GM12878 (cell line): Measurements from ENCODE around the gene NKX1-2. TPM values are rescaled to one million over a fixed set of nuclear protein-coding genes. Genes with fewer than 3 reads are reported as not detected.

Experiments
- ATAC-seq: fragments of 200-7000 bp; cut with Tn5 transposase; 3 replicates; pipeline ENCODE4 v1.9.1; 2020; ENCODE audit warnings: mild to moderate bottlenecking, moderate library complexity
- BruUV-seq: library from RNA; stranded (reverse); fragments of 400-500 nt; replicated peaks from 2 replicates; lab custom pipeline; 2021; lab: Mats Ljungman, UMichigan
- CTCF ChIA-PET: fragments of 300-600 bp; sonication (Branson Sonifier 250); formaldehyde crosslinking; extraction: SDS; loops from one replicate; lab custom pipeline; 2021; ENCODE audit warnings: inconsistent platforms; lab: Yijun Ruan, JAX
- POLR2A ChIA-PET: fragments of 350-600 bp; formaldehyde crosslinking; extraction: SDS; loops from one replicate; lab custom pipeline; 2021; ENCODE audit warnings: inconsistent platforms; lab: Charles Lee
- RAD21 ChIA-PET: fragments of 300-600 bp; sonication (Branson Sonifier 250); formaldehyde crosslinking; loops from one replicate; lab custom pipeline; 2023; ENCODE audit warnings: antibody characterized with exemption; ENCODE audit not compliant: unreplicated experiment; lab: Charles Lee
- SMC1A ChIA-PET: fragments of 300-600 bp; sonication (Branson Sonifier 250); formaldehyde crosslinking; loops from one replicate; lab custom pipeline; 2023; ENCODE audit not compliant: unreplicated experiment, uncharacterized antibody; lab: Charles Lee
- DNase-seq: peaks from one replicate; pipeline ENCODE4 v3.0.0-alpha.2; 2011; ENCODE audit warnings: low read depth, low spot score
- FAIRE-seq: peaks from 3 replicates; lab custom pipeline; 2011; peaks lifted over from hg19 to GRCh38; lab: Jason Lieb, UNC
- H2AFZ ChIP-seq: 2 replicates; pipeline ENCODE4 v1.6.0; 2011; ENCODE audit warnings: low read depth, low read length, control low read depth; ENCODE audit not compliant: control insufficient read depth
- H3K27ac ChIP-seq: 2 replicates; pipeline ENCODE4 v1.5.1; 2011; ENCODE audit warnings: control low read depth; ENCODE audit not compliant: control insufficient read depth, insufficient read depth
- H3K27me3 ChIP-seq, 2 experiments: replicated peaks in 1 of 2; 2 replicates each; pipeline versions ENCODE4 v1.6.0 to v1.6.1; 2011; ENCODE audit warnings: low read length in 1 of 2; ENCODE audit not compliant: control insufficient read depth in 2 of 2, insufficient read depth in 2 of 2
- H3K36me3 ChIP-seq, 2 experiments: 2 replicates each; pipeline ENCODE4 v1.5.1; 2011; ENCODE audit warnings: low read length in 1 of 2; ENCODE audit not compliant: control insufficient read depth in 2 of 2, insufficient read depth in 2 of 2
- H3K4me1 ChIP-seq: 2 replicates; pipeline ENCODE4 v1.6.1; 2011; ENCODE audit warnings: mild to moderate bottlenecking, low read length, moderate library complexity, mixed read lengths; ENCODE audit not compliant: control insufficient read depth, insufficient read depth
- H3K4me2 ChIP-seq: 2 replicates; pipeline ENCODE4 v1.6.0; 2011; ENCODE audit warnings: control low read depth; ENCODE audit not compliant: control insufficient read depth, insufficient read depth
- H3K4me3 ChIP-seq: fragments of 200-600 bp; sonication (generic); 2 replicates; pipeline ENCODE4 v1.5.1; 2016
- H3K79me2 ChIP-seq: 2 replicates; pipeline ENCODE4 v1.6.0; 2011; ENCODE audit warnings: low read length; ENCODE audit not compliant: control insufficient read depth, insufficient read depth
- H3K9ac ChIP-seq: 2 replicates; pipeline ENCODE4 v1.8.0; 2011; ENCODE audit warnings: low read length, control low read depth, mixed read lengths; ENCODE audit not compliant: control insufficient read depth, insufficient read depth
- H3K9me3 ChIP-seq: replicated peaks from 3 replicates; pipeline ENCODE4 v1.5.1; 2011; ENCODE audit warnings: mild to moderate bottlenecking, low read length; ENCODE audit not compliant: control insufficient read depth, insufficient read depth
- H4K20me1 ChIP-seq: 2 replicates; pipeline ENCODE4 v1.6.0; 2011; ENCODE audit not compliant: control insufficient read depth, insufficient read depth
- MLLT1 ChIP-seq: fragments of 450-650 bp; IDR thresholded peaks from 2 replicates; pipeline ENCODE4 v1.6.1; 2016; ENCODE audit warnings: mild to moderate bottlenecking
- ZBTB40 ChIP-seq: fragments of 450-650 bp; IDR thresholded peaks from 2 replicates; pipeline ENCODE4 v1.6.1; 2016; ENCODE audit warnings: mild to moderate bottlenecking, moderate library complexity, borderline replicate concordance
- WGBS: methylation state at CpG from one replicate; pipeline ENCODE4 v1.1.6; 2016; ENCODE audit warnings: low lambda C conversion rate; ENCODE audit not compliant: insufficient replicate concordance, insufficient coverage; ENCODE audit errors: missing lambda C conversion rate; 5-methylcytosine and 5-hydroxymethylcytosine counted together
- in situ Hi-C: fragments of 300-500 bp; cut with MboI; formaldehyde crosslinking; loops from 9 replicates; pipeline ENCODE4 v1.14.3; 2018; ENCODE audit warnings: mixed read lengths
- intact Hi-C: fragments of 100-400 bp; cut with micrococcal nuclease; formaldehyde crosslinking; loops from one replicate; pipeline ENCODE4 v1.14.2; 2022; ENCODE audit not compliant: unreplicated experiment
- polyA plus RNA-seq, 11 experiments: library from polyadenylated mRNA; depleted of rRNA in 4 of 11; unstranded in 6 of 11; stranded (reverse) in 5 of 11; fragments of >200 nt; fragmentation: Nextera tagmentation in 4 of 11; fragmentation: Illumina TruSeq in 1 of 11; extraction: Ambion mirVana in 4 of 11; extraction: Trizol in 1 of 11; gene quantifications; 1 replicate in 1 of 11; 2 replicates in 10 of 11; pipeline versions ENCODE4 v1.2.1 to v1.2.3, GENCODE V29; 2011 to 2016; ENCODE audit warnings: inconsistent platforms in 2 of 11, missing spikeins in 2 of 11, low read depth in 1 of 11
- total RNA-seq, 4 experiments: library from RNA; depleted of rRNA in 3 of 4; stranded (reverse); fragments of >200 nt in 3 of 4; fragmentation: Illumina TruSeq in 1 of 4; extraction: Trizol in 1 of 4; gene quantifications; 2 replicates each; pipeline versions ENCODE4 v1.2.1 to v1.2.3, GENCODE V29; 2013 to 2021
- TF ChIP-seq, protein P1 (sequence below): IDR thresholded peaks from 2 replicates; pipeline ENCODE4 v1.6.1; 2012; ENCODE audit warnings: mild to moderate bottlenecking, low read depth, low read length

NKX1-2 gene
- total and polyA plus RNA-seq, 10 of the 15 experiments (the other 5 are each of a cell fraction or from before 2014, with no cell fraction given), result not detected

- Histone ChIP-seq H3K9ac (peak overlapping the region; percentile 24; the same call in 1 of the 2 replicates), H3K4me3 (peak overlapping the region; percentile 86), H3K27me3 (no peaks in the 10 kb centered on the region), H3K4me1 (peaks cover 18% of the 10 kb centered on the region), H2AFZ (peak overlapping the region; percentile 88), H3K4me2 (peak overlapping the region; percentile 80), H3K36me3 (no peaks in the 10 kb centered on the region), H3K9me3 (no peaks in the 10 kb centered on the region), H4K20me1 (no peaks in the 10 kb centered on the region), H3K79me2 (no peaks in the 10 kb centered on the region), H3K27ac (0 out of 2 replicates have a peak overlapping the region, but pooled peaks have one; percentile 4)
- DNase-seq (no peak), FAIRE-seq (no peak), ATAC-seq (no peak)
- CTCF ChIA-PET, result interaction anchor here (0.8 to 1.2 kb wide), 3 partner anchors 11 to 279 kb away, joined by 3 read pairs; no protein-coding TSS in a partner anchor
- TF ChIP-seq, protein P1, sequence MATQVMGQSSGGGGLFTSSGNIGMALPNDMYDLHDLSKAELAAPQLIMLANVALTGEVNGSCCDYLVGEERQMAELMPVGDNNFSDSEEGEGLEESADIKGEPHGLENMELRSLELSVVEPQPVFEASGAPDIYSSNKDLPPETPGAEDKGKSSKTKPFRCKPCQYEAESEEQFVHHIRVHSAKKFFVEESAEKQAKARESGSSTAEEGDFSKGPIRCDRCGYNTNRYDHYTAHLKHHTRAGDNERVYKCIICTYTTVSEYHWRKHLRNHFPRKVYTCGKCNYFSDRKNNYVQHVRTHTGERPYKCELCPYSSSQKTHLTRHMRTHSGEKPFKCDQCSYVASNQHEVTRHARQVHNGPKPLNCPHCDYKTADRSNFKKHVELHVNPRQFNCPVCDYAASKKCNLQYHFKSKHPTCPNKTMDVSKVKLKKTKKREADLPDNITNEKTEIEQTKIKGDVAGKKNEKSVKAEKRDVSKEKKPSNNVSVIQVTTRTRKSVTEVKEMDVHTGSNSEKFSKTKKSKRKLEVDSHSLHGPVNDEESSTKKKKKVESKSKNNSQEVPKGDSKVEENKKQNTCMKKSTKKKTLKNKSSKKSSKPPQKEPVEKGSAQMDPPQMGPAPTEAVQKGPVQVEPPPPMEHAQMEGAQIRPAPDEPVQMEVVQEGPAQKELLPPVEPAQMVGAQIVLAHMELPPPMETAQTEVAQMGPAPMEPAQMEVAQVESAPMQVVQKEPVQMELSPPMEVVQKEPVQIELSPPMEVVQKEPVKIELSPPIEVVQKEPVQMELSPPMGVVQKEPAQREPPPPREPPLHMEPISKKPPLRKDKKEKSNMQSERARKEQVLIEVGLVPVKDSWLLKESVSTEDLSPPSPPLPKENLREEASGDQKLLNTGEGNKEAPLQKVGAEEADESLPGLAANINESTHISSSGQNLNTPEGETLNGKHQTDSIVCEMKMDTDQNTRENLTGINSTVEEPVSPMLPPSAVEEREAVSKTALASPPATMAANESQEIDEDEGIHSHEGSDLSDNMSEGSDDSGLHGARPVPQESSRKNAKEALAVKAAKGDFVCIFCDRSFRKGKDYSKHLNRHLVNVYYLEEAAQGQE, result no peak
- TF ChIP-seq MLLT1, result peak; percentile 75
- TF ChIP-seq ZBTB40, result 0 out of 2 replicates have a peak, but pooled peaks have one; percentile 17
- intact Hi-C loops, result no loop called here
- in situ Hi-C loops, result no loop called here
- RAD21 ChIA-PET, result no interaction called here
- BruUV-seq, result no TSS peak
- WGBS, result 73% methylated on average over 8 of the region's 8 CpGs
- POLR2A ChIA-PET, result no interaction called here
- SMC1A ChIA-PET, result no interaction called here
These were observed 12.5 kb upstream of the NKX1-2 start for GRCh38 chr10:124462348-124462695.
